ENCODE data around the gene CRYBG3.

CRYBG3 gene

GRCh38 chr3:97971679-97972567, 150.1 kb downstream of the CRYBG3 start, which contains the start of gene RIOX2:
TSS of gene RIOX2 (minus strand) at chr3:97972431. CDS start at chr3:97967593, 4,838 bp downstream.
- no peak for DNase-seq (ENCODE audit: low read depth)

- DNase-seq (ENCODE audit: low read depth): no peak
Measured at GRCh38 chr3:97972976-97973375, 151.2 kb downstream of the CRYBG3 start.

GRCh38 chr3:97974996-97975395, 153.2 kb downstream of the CRYBG3 start:
- no peak for DNase-seq (ENCODE audit: low read depth)

- DNase-seq (ENCODE audit: low read depth): no peak
Measured at GRCh38 chr3:97975466-97975865, 153.7 kb downstream of the CRYBG3 start.

GRCh38 chr3:97979610-97980009, 157.8 kb downstream of the CRYBG3 start:
- DNase-seq (ENCODE audit: low read depth): no peak

- no peak for DNase-seq (ENCODE audit: low read depth)
Measured at GRCh38 chr3:97981886-97982285, 160.1 kb downstream of the CRYBG3 start.

- no peak for DNase-seq (ENCODE audit: low read depth)
Measured at GRCh38 chr3:97983933-97984491, 162.2 kb downstream of the CRYBG3 start.

- DNase-seq (ENCODE audit: low read depth): no peak
Measured at GRCh38 chr3:97987306-97987705, 165.5 kb downstream of the CRYBG3 start.

GRCh38 chr3:97988784-97989568, 167.2 kb downstream of the CRYBG3 start:
- no peak for DNase-seq (ENCODE audit: low read depth)

- DNase-seq (ENCODE audit: low read depth): no peak
Measured at GRCh38 chr3:97990624-97991292, 168.9 kb downstream of the CRYBG3 start.

- DNase-seq (ENCODE audit: low read depth): no peak
Measured at GRCh38 chr3:97991293-97991682, 169.5 kb downstream of the CRYBG3 start.

- DNase-seq (ENCODE audit: low read depth): no peak
Measured at GRCh38 chr3:97992547-97993173, 170.8 kb downstream of the CRYBG3 start.

- no peak for DNase-seq (ENCODE audit: low read depth)
Measured at GRCh38 chr3:97993526-97993925, 171.7 kb downstream of the CRYBG3 start.

- no peak for DNase-seq (ENCODE audit: low read depth)
Measured at GRCh38 chr3:97994328-97994945, 172.6 kb downstream of the CRYBG3 start.
